Lower lobe of right lung (tissue), 2 donors: ENCODE results near the gene ETHE1. TPM values are rescaled to one million over a fixed set of nuclear protein-coding genes. Genes with fewer than 3 reads are reported as not detected.

ENCODE experiments used
- ATAC-seq, 2 donors: fragments of 200-7000 bp; cut with Tn5 transposase; one replicate each; pipeline ENCODE4 v1.9.1; 2020 to 2022; ENCODE audit warnings: mild to moderate bottlenecking in 2 of 2, moderate library complexity in 2 of 2
- DNase-seq: peaks from one replicate; pipeline ENCODE4 v3.0.0-alpha.2; 2020
- H3K27ac ChIP-seq: fragments of 200-600 bp; one replicate; pipeline ENCODE4 v1.8.0; 2022
- H3K27me3 ChIP-seq: fragments of 200-600 bp; one replicate; pipeline ENCODE4 v1.8.0; 2022; ENCODE audit warnings: low read depth
- H3K36me3 ChIP-seq: fragments of 200-600 bp; one replicate; pipeline ENCODE4 v1.8.0; 2022; ENCODE audit warnings: mild to moderate bottlenecking
- H3K4me1 ChIP-seq: fragments of 200-600 bp; one replicate; pipeline ENCODE4 v1.8.0; 2022
- H3K4me3 ChIP-seq: fragments of 200-600 bp; one replicate; pipeline ENCODE4 v1.8.0; 2022; ENCODE audit warnings: mild to moderate bottlenecking
- H3K9me3 ChIP-seq: fragments of 200-600 bp; one replicate; pipeline ENCODE4 v1.8.0; 2022
- CTCF ChIP-seq: fragments of 200-600 bp; IDR thresholded peaks from one replicate; pipeline ENCODE4 v1.8.0; 2022; ENCODE audit warnings: antibody characterized with exemption, mild to moderate bottlenecking
- intact Hi-C: fragments of 100-400 bp; cut with DNase I; formaldehyde crosslinking; loops from one replicate; pipeline ENCODE4 v1.11.0; 2022
- total RNA-seq: library from RNA; stranded (reverse); fragmentation: NEBNext Ultra II Directional; extraction: Animal tissue kit (Norgen Biotek cat#: 25700); gene quantifications from one replicate; pipeline ENCODE4 v1.2.1, GENCODE V29; 2021
- donor health status: DM: no; HTN: yes; CAD: no; lungs with severe emphysema.

Gene ETHE1
- total RNA-seq, 1 donor from 2014 or later = 47.4 TPM

- H3K27ac ChIP-seq = no peak overlapping the region
- no peaks in the 10 kb centered on the region for H3K27me3 ChIP-seq
- peaks cover 14% of the 10 kb centered on the region for H3K4me1 ChIP-seq
- ATAC-seq = no peak
- H3K9me3 ChIP-seq = no peaks in the 10 kb centered on the region
- intact Hi-C loops = no loop called here
- H3K4me3 ChIP-seq = no peak overlapping the region
- no peak for TF ChIP-seq CTCF
- no peaks in the 10 kb centered on the region for H3K36me3 ChIP-seq
- DNase-seq = no peak
These were observed 59.7 kb downstream of the ETHE1 start for GRCh38 chr19:43467276-43467675.

GRCh38 chr19:43466793-43467192 lies 60.2 kb downstream of the ETHE1 start:
- ATAC-seq (no peak), DNase-seq (no peak)
- Histone ChIP-seq H3K27me3 (no peaks in the 10 kb centered on the region), H3K27ac (no peak overlapping the region), H3K36me3 (no peaks in the 10 kb centered on the region), H3K9me3 (no peaks in the 10 kb centered on the region), H3K4me1 (peaks cover 14% of the 10 kb centered on the region), H3K4me3 (no peak overlapping the region)
- no peak for TF ChIP-seq CTCF
- intact Hi-C loops = no loop called here

GRCh38 chr19:43465468-43466120 lies 61.4 kb downstream of the ETHE1 start, which contains the start of gene LYPD3:
Gene LYPD3 (minus strand): TSS chr19:43465608. CDS start chr19:43465571, 37 bp downstream.
- peak within 1 kb of the TSS; percentile 74 for H3K4me3 ChIP-seq
- no peaks in the 10 kb centered on the region for H3K9me3 ChIP-seq
- DNase-seq (no peak), ATAC-seq (no peak)
- no peaks in the 10 kb centered on the region for H3K36me3 ChIP-seq
- no peak for TF ChIP-seq CTCF
- peak within 1 kb of the TSS; percentile 83 for H3K27ac ChIP-seq
- peaks cover 14% of the 10 kb centered on the region for H3K4me1 ChIP-seq
- H3K27me3 ChIP-seq = no peaks in the 10 kb centered on the region
- intact Hi-C loops = no loop called here

- H3K4me3 ChIP-seq = peak overlapping the region; percentile 74
- no peaks in the 10 kb centered on the region for H3K36me3 ChIP-seq
- intact Hi-C loops = no loop called here
- DNase-seq = peak; percentile 85
- ATAC-seq = peak; percentile 69 to 72
- no peak for TF ChIP-seq CTCF
- H3K27ac ChIP-seq = peak overlapping the region; percentile 83
- H3K4me1 ChIP-seq = peaks cover 14% of the 10 kb centered on the region
- no peaks in the 10 kb centered on the region for H3K9me3 ChIP-seq
- H3K27me3 ChIP-seq = no peaks in the 10 kb centered on the region
These were observed 62.7 kb downstream of the ETHE1 start for GRCh38 chr19:43464134-43464775.

GRCh38 chr19:43463381-43464133 lies 63.4 kb downstream of the ETHE1 start:
- Histone ChIP-seq H3K36me3 (no peaks in the 10 kb centered on the region), H3K27me3 (no peaks in the 10 kb centered on the region), H3K9me3 (no peaks in the 10 kb centered on the region), H3K4me3 (peak overlapping the region; percentile 74), H3K4me1 (peaks cover 14% of the 10 kb centered on the region), H3K27ac (peak overlapping the region; percentile 83)
- DNase-seq (peak; percentile 99), ATAC-seq (peak; percentile 97)
- intact Hi-C loops = no loop called here
- TF ChIP-seq CTCF = no peak
